ENCODE results near the gene LRRC46.

The LRRC46 gene

DNA sequence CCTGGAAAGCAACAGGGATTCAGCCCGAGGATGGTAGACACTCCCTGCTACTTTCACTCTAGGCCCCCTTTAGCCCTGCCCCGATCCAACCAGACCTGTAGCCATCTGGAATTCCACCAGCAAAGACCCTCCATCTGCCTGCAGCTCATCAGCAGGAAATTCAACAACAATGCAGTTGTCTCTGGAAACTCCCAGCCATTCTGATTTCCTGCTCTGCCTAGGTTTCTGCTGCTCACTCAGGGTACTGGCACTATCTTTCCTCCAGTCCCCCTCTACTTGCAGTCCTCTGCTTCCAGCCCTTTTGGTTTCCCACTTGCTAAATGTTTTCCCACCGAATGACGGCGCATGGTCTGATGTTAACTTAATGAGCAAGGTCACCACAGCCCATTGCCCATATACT, 22.1 kb downstream of the LRRC46 start:
- no peak for DNase-seq

DNA sequence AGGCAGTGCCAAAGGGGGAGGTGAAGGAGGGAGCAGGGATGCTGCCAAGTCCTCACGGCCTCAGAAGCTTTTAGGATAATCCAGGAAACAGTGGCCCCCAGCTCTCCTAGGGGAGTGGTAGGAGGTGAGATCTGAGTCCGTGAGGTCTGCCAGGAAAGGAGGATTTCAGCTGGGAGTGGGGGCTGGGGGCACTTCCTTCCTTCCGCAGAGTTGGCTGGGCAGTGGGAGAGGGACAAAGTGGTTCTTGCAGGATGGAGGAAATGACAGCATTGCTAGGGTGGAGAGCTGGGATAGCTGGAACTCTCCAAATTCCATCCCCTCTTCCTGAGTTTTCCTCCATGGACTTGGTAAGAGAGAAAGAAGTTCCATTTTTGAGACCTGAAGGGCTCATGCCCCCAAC, 24.3 kb downstream of the LRRC46 start:
- DNase-seq, result no peak

DNA sequence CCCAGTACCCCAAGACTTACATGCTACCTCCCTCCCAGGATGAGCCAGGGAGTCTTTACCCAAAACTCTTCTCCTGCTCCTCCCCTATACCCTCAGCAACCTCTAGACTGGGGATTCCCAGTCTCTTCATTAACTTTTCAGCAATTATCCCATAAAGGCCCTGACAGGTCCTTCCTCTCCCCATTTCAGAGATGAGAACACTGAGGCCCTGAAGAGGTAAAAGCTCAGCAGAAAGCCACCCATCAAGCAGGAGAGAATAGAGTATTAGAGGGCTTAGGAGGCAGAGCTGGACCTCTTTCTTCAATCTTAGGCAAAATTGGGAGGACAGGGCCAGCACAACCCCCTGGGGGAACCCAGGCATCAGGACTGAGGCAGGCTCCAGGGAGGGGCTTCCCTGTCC, 25.4 kb downstream of the LRRC46 start:
- no peak for DNase-seq

DNA sequence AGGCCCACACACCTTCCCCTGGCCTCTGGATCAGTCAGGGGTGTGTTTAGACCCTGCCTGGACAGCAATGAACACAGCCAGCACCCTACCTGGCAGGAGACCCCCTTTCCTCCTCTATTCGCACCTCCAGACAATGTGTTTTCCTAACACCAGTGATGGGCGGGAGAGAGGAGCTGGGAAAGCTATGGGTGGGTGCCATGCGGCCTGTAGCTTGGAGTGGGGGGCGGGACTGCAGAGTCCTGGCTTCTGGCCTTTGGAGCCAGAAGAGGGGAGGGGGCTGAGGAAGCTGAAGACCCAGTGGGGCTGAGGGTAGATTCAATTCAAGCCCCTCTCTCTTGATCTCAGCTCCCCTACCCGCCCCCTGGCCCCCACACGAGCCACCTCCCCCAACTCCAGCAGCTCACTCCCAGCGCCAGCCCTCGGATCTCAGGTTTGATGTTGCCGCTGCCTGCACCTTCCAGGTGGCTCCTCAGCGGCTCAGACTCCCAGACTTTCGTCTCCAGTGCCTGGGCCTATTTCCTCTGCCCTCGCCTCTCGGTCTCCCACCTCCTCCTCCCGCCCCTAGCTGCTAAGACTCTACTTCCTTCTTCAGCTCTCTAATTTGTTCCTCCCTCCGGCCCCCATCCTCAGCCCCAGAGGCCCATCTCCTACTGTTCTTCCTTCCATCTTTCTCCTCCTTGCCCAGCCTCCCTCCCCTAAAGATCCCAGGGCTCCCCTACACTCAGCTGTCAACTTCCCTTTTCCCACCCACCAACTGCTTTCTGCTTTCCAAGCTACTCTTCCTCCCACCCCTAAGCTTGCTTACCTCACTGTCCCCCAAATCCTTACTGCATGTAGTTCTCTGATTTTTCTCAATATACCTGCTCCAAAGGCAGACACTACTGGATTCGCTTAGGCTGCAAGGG, 26.3 kb downstream of the LRRC46 start:
- DNase-seq, result no peak

DNA sequence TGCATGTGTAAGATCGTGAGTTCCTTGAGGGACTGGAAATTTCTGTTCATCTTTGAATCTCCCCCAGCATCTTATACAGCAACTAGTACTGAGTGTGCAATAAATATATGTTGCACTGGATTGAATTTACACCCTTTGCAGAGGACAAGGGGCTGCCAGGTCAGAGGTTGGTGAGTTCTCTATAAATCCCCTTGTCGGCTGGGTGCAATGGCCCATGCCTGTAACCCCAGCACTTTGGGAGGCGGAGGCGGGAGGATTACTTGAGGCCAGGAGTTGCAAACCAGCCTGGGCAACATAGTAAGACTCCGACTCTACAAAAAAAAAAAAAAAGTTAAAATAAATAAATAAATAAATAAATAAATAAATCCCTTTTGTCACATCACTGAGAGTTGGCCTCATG, 28.9 kb downstream of the LRRC46 start:
- DNase-seq, result no peak

DNA sequence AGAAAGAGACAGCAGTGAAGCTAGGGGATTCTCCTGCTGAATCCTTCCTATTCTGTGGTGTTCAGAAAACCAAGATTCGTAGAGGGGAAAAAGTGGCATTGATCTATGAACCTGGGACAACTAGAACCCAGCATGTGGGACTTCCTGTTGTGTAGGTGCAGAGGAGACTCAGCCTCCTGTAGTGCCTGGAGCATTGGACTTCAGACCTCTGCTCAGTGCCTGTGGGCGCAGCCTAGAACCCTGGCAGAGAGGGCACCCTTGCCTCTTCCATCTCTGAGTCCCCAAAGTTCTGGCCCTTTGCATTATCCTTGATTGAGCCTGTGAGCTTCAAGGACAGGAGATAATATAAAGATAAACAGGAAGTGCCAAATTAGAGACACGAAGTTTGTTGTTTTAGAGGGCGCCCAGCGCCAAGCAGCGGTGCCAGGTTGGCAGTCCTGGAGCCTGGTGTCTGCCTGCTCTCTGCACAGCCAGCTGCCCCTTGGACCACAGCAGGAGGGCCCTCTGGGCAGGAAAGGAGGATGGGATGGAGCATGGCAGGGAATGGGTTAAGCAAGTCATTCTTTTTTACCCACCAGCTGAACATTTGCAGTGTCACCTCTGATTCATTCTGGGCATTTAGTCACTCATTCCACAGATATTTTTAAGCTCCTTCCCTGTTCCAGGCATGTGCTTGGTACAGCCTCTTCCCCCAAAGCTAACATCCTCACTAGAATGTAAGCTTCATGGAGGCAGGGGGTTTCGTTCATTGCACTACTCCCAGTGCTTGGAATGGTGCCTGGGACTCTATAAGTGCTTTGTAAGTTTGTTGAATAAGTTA, 31.4 kb downstream of the LRRC46 start:
- DNase-seq, result no peak

DNA sequence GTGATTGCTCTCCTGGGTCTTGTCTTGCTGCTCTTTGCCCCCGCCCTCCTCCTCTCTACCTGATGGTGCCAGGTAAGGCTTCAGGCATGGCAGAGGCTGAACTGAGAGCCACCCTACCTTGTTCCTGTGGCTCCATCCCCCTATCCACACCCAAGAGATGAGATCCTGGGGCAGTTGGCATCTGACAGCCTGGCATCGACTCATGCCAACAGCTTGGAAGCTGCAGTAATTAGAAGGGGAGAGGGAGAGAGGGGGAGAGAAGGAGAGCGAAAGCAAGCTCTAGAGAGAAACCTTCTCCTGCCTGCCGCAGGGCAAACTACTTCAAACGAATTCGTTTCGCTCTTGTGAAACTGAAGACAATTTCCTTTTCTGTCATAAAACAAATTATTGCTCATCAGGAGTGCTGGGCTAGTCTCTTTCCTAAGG, 33.3 kb downstream of the LRRC46 start:
- DNase-seq, result no peak

DNA sequence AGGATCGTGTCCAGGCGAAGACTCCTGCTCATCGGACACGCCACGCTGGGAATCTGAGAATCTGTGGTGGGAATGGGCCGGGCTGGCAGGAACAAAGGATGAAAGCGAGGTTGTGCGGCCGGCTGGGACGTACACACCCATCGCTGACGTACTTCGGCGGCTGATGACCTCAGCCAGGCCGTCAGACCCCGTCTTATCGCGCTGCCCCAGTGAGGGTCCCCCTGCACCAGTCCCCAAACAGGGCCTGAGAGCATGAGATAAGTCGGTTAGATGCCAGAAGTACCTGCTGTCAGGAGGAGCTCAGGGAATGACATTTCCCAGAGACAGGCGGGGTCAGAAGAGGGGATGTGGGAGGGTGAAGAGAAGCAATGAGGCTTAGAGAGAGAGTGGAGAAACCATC, 35.5 kb downstream of the LRRC46 start:
- no peak for DNase-seq

DNA sequence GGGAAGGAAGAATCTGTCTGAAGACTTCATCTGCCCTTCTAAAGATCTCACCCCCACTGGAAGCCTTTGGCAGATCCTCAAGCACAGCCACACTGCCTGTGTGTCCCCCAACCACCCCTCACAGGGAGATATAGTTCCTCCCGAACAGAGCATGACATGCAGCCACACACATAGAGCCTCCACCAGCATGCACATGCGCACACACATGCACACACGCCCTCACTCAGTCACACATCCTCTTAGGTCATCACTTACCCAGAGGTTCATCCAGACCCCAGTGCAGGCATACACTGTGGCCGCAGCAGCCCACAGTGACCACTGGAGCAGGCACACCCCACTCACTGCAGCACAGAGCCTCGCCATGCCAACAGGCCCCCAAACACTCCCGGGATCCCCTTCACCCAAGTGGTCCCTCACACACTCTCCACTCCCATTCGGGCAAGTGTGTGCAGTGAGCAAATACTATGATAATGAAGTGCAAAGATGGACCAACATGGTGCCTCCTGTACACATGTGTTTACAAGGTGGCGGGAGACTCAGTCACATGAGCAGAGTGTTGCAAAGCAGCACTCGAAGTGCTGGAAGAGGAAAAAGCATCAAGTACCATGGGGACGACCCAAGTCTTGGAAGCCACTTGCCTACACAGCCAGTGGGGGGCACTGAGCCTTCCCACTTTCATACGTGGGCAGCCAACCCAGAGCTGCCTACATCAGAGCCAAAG, 36.5 kb downstream of the LRRC46 start:
- no peak for DNase-seq

DNA sequence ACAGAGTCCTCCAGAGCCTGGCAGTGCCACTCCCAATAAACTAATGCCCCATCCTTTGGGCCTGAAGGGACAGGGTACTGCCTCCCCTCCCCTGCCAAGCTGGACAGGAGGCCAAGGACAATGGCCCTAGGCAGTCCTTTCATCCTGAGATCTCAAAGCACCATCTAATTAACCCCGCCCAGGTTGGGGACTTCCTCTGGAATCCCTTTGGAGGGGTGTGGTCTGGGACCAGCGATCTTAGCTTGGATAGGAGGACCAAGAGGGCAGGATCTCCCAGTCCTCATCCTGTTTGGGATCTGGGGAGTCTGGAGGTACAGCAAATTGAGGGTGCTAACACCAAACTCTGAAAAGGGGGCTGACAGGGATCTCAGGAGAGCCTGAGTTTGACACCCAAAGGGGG, 37.6 kb downstream of the LRRC46 start:
- no peak for DNase-seq

DNA sequence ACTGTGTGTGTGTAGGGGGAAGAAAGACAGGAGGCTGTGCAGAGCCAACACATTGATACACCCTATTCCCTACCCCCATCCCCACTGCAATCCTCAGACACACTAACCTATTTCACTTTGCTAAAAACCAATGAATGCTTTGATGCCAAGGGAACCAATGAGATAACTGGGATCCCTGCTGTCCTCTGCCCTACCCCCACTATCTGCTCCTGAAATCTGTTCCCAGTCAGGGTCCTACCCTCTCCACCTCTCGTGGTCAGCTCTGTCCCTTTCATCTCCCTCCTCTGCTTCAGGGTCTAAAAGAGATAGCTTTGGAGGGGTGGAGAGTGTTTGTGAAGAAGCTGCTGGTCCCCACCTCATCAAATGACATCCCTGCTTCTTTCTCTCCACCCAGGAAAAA, 38.6 kb downstream of the LRRC46 start:
- no peak for DNase-seq

DNA sequence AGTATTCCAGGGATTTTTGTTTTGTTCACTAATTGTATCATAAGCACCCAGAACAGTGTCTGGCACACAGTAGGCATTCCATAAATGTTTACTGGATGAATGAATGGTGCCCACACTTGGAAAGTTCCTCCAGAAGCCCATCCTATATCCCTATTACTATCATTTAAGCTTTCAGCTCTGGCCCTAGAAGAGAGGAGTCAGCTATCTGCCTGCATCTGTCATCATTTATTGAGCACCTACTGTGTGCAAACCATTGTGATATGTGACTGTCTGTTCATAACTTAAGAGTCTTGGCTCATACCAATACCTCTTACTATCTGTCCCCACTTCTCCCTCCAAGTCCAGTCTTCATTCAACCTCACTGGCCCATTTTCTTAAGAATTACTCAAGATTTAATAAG, 39.6 kb downstream of the LRRC46 start:
- no peak for DNase-seq

DNA sequence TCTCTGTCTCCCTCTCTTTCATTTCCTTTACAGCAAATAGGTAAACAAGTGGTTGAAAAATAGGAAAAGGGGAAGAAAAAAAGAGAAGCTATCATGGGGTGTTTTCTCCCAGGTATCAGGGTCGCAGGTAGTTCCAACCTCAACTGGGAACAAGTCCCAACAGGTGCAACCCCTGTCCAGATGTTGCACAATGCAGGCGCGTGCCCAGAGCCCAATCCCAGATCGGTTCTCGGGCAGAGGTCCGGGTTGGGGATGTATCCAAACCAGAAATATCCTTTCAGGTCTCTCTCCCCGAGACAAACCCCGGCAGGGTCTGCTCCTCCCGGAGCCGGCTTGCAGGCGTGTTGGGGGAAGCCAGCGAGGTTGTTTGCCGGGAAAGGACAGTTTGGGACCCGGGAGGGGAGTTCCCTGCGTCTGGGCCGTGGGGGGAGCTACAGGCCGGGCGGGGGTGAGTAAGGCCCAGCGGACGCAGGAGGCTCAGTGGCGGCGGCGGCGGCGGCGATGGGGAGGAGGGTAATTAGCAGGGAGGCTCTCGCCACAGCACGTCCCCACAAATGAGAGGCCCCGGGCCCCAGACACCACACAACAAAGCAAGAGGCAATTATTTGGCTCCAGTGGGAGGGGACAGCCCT, 40.7 kb downstream of the LRRC46 start:
- DNase-seq, result no peak

DNA sequence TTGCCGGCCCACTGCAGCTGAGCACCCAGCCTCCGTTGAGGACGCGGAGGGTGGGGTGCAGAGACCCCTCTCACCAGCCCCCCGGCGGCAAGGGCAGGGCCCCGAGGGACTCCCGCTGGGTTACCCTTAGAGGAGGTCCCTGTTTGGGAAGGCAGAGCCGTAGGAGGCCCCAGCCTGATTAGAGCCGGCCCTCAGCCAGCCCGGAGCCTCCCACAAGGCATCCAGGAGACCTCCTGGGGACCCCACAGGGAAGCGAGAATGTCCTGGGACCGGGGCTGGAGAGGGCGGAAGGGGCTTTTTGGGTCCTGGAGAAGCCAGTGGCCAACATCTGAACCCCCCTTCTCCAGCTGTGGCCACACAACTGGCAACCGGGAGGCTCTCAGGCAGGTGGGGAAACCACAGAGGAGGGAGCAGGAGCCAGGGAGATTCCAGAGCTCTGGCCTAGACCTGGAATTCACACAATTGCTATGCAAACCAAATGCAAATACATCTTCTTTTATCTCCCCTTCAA, 41.2 kb downstream of the LRRC46 start:
- no peak for DNase-seq

DNA sequence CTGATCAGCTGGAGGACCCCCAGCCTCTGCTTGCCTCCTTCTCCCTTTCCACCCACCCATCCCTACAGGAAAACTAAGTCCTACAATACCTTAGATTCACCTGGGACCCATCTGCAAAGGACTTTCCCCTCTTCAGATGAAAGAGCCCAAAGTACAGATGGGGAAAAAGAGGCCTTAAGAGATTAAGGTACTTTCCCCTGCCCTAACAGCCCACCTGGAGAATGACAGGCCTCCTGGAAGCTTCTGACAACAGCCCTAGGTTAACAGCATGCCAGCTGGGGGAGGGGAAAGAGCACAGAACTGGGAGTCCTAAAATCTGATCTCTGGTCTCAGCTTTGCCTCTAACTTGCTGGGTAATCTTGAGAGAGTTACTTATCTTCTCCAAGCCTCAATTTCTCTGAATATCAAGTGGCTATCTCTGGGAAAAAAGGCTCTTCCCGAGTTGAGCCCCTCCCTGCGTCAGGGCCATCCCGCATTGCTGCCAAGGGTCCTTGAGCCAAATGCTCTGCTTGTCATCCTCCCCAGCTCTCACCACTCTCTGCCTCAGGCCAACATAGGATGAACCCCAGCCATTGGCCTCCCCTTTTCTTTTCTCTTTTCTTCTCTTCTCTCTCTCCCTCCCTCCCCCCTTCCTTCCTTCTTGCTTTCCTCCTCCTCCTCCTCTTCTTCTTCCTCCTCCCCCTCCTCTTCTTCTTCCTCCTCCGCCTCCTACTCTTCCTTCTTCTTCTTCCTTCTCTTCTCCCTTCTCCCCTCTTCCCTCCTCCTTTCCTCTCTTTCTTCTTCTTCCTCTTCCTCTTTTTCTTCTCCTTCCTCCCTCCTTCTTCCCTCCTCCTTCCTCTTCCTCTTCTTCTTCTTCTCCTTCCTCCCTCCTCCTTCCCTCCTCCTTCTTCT, 42.0 kb downstream of the LRRC46 start:
- DNase-seq, result no peak

DNA sequence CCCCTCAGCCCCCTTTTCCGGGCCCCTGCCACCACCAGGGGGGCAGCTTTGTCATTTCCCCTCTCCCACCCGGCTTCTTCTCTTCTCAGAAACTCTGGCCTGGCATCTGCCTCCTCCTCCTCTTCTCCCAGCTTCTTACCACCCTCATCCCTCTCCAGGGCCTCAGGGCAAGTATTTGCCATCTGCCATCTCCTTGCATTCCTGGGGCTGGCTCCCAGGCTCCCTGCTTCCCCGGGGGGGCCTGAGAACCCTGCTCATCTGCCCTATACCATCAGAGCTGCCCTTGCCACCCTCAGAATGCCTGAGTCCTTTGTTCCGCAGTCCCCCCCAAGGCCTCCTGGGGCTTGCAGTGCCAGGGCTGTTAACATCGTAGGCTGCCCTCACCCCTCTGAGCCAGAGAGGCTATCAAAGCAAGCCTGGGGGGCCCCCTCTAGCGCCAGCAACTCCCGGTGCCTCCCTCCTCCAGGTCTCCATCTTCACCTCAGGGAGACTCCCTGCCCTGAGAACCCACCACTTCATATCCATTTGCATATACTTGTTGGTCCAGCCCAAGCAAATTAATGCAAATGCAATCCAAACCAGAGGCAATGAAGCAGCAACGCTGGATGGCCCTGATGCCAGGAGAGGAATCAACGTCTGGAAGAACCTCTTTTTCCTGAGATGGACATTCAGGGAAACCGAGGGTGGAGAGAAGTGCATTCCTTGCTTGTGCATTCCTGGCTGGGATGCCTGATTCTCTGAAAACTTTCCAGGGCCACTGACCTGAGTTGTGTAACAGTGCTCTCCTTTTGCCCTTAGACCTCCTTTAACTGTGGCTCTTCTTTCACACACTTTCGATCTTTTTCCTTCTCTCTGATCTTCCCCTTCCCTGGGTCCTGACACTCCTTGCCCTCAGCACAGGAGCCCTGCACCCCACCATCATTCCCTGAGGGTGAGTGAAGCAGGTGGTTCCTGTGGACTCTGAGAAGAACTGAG, 43.8 kb downstream of the LRRC46 start:
- DNase-seq, result no peak

DNA sequence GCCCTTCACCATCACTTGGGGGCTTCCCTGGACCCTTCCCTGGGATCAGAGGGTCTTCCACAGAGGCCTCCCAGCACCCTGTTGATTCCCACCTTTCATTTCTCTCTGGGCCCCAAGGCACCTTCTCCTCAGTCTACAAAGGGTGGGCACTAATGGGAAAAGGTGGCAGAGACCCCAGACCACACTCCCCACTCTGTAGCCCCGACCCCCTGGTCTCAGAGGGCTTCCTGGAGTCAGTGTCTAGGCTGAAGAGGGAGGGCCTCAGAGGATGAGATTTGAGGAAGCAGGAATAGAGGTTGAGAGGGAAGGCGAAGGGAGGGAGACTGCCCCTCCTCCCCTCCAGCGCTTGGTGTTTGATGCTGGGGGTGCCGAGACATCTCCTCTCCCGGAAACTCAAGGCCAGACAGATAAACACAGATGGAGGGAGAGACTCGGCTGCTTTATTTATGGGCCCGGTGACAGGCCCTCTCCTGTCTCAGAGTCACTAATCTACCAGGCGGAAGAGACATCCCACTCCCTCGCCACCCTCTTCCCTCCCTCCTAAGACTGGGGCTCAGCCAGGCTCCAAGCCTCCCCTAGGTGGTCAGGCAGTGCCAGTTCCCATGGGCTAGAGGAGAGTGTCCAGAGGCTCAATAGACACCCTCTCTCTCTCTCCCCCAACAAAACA, 46.0 kb downstream of the LRRC46 start:
- no peak for DNase-seq

DNA sequence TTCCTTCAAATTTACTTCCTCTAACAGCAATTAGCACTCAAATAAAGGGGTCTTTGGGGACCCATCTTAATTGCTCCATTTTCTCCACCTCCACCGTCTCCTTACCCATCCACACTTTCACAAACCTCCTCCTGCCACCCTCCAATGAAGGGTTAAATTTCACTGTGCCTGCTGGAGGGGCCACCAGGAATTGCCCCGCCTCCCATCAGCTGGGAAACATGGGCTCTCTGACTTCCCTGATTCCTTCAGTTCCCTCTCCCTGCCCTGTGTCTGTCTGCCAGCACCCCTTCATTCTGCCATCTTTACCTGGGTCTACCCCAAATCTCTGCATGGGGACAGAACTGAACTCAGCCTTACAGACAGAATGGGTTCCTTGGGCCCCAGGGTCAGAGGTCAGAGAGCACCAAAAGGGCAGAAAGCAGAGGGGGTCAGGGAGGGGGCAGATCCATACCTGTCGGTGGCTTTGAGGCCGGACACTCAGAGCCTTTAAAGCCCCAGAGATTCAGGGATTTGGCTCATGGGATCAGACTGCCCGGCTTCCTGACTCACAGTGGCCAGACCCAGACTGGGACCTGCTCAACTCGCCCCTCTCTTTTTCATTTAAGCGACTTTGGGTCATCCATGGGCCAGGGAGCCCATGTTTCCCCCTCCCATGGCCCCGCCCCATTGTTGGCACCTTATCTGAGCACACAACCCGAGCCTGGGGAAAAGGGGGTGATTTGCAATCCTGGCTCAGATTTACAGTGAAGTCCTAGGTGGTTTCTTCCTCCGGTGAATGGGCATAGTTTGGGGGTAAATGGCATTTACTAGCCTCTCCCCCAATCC, 46.9 kb downstream of the LRRC46 start:
- DNase-seq, result no peak

DNA sequence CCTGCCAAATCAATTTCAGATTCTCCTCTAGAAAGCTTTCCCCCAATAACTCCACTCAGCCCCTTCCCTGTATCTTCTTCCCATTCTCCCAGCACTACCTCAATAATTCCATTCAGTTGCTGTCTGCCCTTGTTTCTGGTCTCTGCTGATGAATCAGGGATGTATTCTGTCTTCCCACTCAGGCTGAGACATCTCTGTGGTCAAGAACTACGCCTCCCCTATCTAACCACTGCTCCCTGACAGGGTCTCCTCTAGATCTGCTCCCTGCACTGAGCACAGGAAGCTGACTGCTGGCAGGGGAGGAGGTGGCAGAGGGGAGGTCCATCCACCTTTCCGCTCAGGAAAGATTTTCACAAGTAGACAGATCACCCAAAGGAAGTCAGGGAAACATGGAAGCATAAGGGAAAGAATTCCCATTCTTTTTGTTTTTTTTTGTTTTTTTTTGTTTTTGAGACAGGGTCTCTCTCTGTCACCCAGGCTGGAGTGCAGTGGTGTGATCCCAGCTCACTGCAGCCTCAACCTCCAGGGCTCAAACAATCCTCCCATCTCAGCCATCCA, 47.6 kb downstream of the LRRC46 start:
- DNase-seq, result no peak
